ENCODE data around the gene SUPT20H.
A peak's percentile ranks its signal among the peaks of the same experiment; 100 is the strongest.

SUPT20H gene

GRCh38 chr13:37075164-37075563 lies 15.7 kb upstream of the SUPT20H start:
- no peak for TF ChIP-seq GLIS3 (CRISPR knock-in tag; IDR thresholded peaks at IDR 0.05)
- no peak for TF ChIP-seq TSHZ2 (CRISPR knock-in tag; IDR thresholded peaks at IDR 0.05)
- no peak for TF ChIP-seq TCF4 (CRISPR knock-in tag; IDR thresholded peaks at IDR 0.05; ENCODE audit: borderline replicate concordance)
- TF ChIP-seq BACH2 (CRISPR knock-in tag; IDR thresholded peaks at IDR 0.05; ENCODE audit: borderline replicate concordance), result no peak
- no peak for TF ChIP-seq ZFP30 (CRISPR knock-in tag; IDR thresholded peaks at IDR 0.05)
- no peak for TF ChIP-seq CREB5 (CRISPR knock-in tag; IDR thresholded peaks at IDR 0.05; ENCODE audit: low read depth)
- no peak for TF ChIP-seq CSRNP3 (CRISPR knock-in tag; IDR thresholded peaks at IDR 0.05)
- no peak for TF ChIP-seq ESRRG (CRISPR knock-in tag; IDR thresholded peaks at IDR 0.05)
- TF ChIP-seq OSR1 (CRISPR knock-in tag; IDR thresholded peaks at IDR 0.05), result no peak
- no peak for TF ChIP-seq ZNF70 (CRISPR knock-in tag; IDR thresholded peaks at IDR 0.05)
- no peak for ATAC-seq

GRCh38 chr13:37074703-37075102 lies 15.2 kb upstream of the SUPT20H start:
- ATAC-seq, result peak; percentile 87
- no peak for TF ChIP-seq SNAI2 (CRISPR knock-in tag; IDR thresholded peaks at IDR 0.05)
- no peak for TF ChIP-seq PATZ1 (CRISPR knock-in tag; IDR thresholded peaks at IDR 0.05; ENCODE audit: borderline replicate concordance)
- TF ChIP-seq CSDC2 (CRISPR knock-in tag; IDR thresholded peaks at IDR 0.05), result no peak
- TF ChIP-seq POU6F1 (CRISPR knock-in tag; IDR thresholded peaks at IDR 0.05; ENCODE audit: borderline replicate concordance, low read depth), result no peak

- no peak for ATAC-seq
- no peak for TF ChIP-seq ESRRG (CRISPR knock-in tag; IDR thresholded peaks at IDR 0.05)
- TF ChIP-seq BACH2 (CRISPR knock-in tag; IDR thresholded peaks at IDR 0.05; ENCODE audit: borderline replicate concordance), result no peak
- TF ChIP-seq CSRNP3 (CRISPR knock-in tag; IDR thresholded peaks at IDR 0.05), result no peak
- TF ChIP-seq TCF4 (CRISPR knock-in tag; IDR thresholded peaks at IDR 0.05; ENCODE audit: borderline replicate concordance), result no peak
- no peak for TF ChIP-seq CREB5 (CRISPR knock-in tag; IDR thresholded peaks at IDR 0.05; ENCODE audit: low read depth)
- no peak for TF ChIP-seq CSDC2 (CRISPR knock-in tag; IDR thresholded peaks at IDR 0.05)
- TF ChIP-seq ZFP3 (CRISPR knock-in tag; IDR thresholded peaks at IDR 0.05), result no peak
- no peak for TF ChIP-seq ARNTL (CRISPR knock-in tag; IDR thresholded peaks at IDR 0.05; ENCODE audit: borderline replicate concordance, low read depth)
- TF ChIP-seq TSHZ2 (CRISPR knock-in tag; IDR thresholded peaks at IDR 0.05), result no peak
- no peak for TF ChIP-seq ZNF70 (CRISPR knock-in tag; IDR thresholded peaks at IDR 0.05)
- no peak for TF ChIP-seq PATZ1 (CRISPR knock-in tag; IDR thresholded peaks at IDR 0.05; ENCODE audit: borderline replicate concordance)
Observed at GRCh38 chr13:37072024-37072423, 12.5 kb upstream of the SUPT20H start.

Measured in SK-N-SH treated with all-trans-retinoic acid at 6 μM for 48 hours (cell line).